H1 (cell line): ENCODE data around the gene SEC61B. TPM values are rescaled to one million over a fixed set of nuclear protein-coding genes. Genes with fewer than 3 reads are reported as not detected.

Source experiments
- CTCF ChIA-PET: fragments of 300-600 bp; sonication (Branson Sonifier 250); formaldehyde crosslinking; loops from one replicate; lab custom pipeline; 2021; ENCODE audit not compliant: partially characterized antibody; lab: Charles Lee
- POLR2A ChIA-PET: fragments of 300-600 bp; sonication (Branson Sonifier 250); formaldehyde crosslinking; loops from one replicate; lab custom pipeline; 2021; ENCODE audit warnings: inconsistent platforms; ENCODE audit not compliant: partially characterized antibody; lab: Charles Lee
- DNase-seq, 2 experiments: peaks; one replicate each; pipeline versions ENCODE4 v3.0.0 to v3.0.0-alpha.2; 2010 to 2022; ENCODE audit warnings: low spot score in 2 of 2, low read depth in 1 of 2, mixed read lengths in 1 of 2
- FAIRE-seq: peaks from 2 replicates; lab custom pipeline; 2011; peaks lifted over from hg19 to GRCh38; lab: Jason Lieb, UNC
- H2AFZ ChIP-seq: 2 replicates; pipeline ENCODE4 v1.8.1; 2012; ENCODE audit warnings: low read length, inconsistent platforms
- H2AK5ac ChIP-seq: 2 replicates; pipeline ENCODE4 v1.6.1; 2013; ENCODE audit warnings: low read depth, low read length
- H2BK120ac ChIP-seq: replicated peaks from 2 replicates; pipeline ENCODE3; 2013; ENCODE audit warnings: low read depth, low read length, inconsistent platforms
- H2BK12ac ChIP-seq: 2 replicates; pipeline ENCODE4 v1.6.1; 2013; ENCODE audit warnings: low read depth, low read length
- H2BK15ac ChIP-seq: 2 replicates; pipeline ENCODE4 v1.6.1; 2013; ENCODE audit warnings: low read length
- H2BK20ac ChIP-seq: 2 replicates; pipeline ENCODE4 v1.6.1; 2013; ENCODE audit warnings: low read length
- H2BK5ac ChIP-seq: 2 replicates; pipeline ENCODE4 v1.6.1; 2013; ENCODE audit warnings: low read depth, low read length
- H3K14ac ChIP-seq: 2 replicates; pipeline ENCODE4 v1.6.1; 2013; ENCODE audit warnings: inconsistent platforms; ENCODE audit not compliant: insufficient read length
- H3K18ac ChIP-seq: 2 replicates; pipeline ENCODE4 v1.6.1; 2013; ENCODE audit warnings: low read length; ENCODE audit errors: extremely low read depth
- H3K23ac ChIP-seq: 2 replicates; pipeline ENCODE4 v1.6.1; 2013; ENCODE audit warnings: inconsistent platforms; ENCODE audit not compliant: insufficient read length
- H3K23me2 ChIP-seq: 2 replicates; pipeline ENCODE4 v1.6.1; 2013; ENCODE audit warnings: low read depth, low read length
- H3K27ac ChIP-seq: 2 replicates; pipeline ENCODE4 v1.6.1; 2011; ENCODE audit warnings: low read depth, low read length, inconsistent platforms
- H3K27me3 ChIP-seq, 4 experiments: replicated peaks in 1 of 4; 1 replicate in 1 of 4; 2 replicates in 3 of 4; pipeline versions ENCODE4 v1.6.1 to v1.8.1; 2011 to 2013; ENCODE audit warnings: low read length in 3 of 4, mild to moderate bottlenecking in 3 of 4, inconsistent platforms in 2 of 4, mixed read lengths in 2 of 4, moderate library complexity in 1 of 4; ENCODE audit not compliant: control insufficient read depth in 3 of 4, insufficient read depth in 3 of 4; ENCODE audit errors: extremely low read depth in 1 of 4
- H3K36me3 ChIP-seq, 4 experiments: 2 replicates each; pipeline versions ENCODE4 v1.6.1 to v1.8.1; 2011 to 2013; ENCODE audit warnings: mild to moderate bottlenecking in 4 of 4, low read length in 3 of 4, moderate library complexity in 2 of 4, control low read depth in 1 of 4, inconsistent platforms in 1 of 4; ENCODE audit not compliant: insufficient read depth in 4 of 4, control insufficient read depth in 2 of 4
- H3K4ac ChIP-seq: replicated peaks from 2 replicates; pipeline ENCODE3; 2013; ENCODE audit warnings: low read length, low read depth, mixed read lengths, inconsistent platforms; ENCODE audit not compliant: insufficient read length
- H3K4me1 ChIP-seq, 4 experiments: replicated peaks in 1 of 4; 1 replicate in 1 of 4; 2 replicates in 3 of 4; pipeline versions ENCODE4 v1.6.1 to v1.8.1; 2011 to 2013; ENCODE audit warnings: low read length in 3 of 4, inconsistent platforms in 2 of 4, mixed read lengths in 1 of 4; ENCODE audit not compliant: insufficient read depth in 4 of 4, control insufficient read depth in 3 of 4
- H3K4me2 ChIP-seq, 2 experiments: 2 replicates each; pipeline versions ENCODE4 v1.6.1 to v1.8.1; 2011 to 2013; ENCODE audit warnings: low read depth in 2 of 2, low read length in 2 of 2, control low read depth in 1 of 2, inconsistent platforms in 1 of 2, mild to moderate bottlenecking in 1 of 2; ENCODE audit not compliant: insufficient read depth in 1 of 2
- H3K4me3 ChIP-seq, 4 experiments: fragments of 200-600, 300-600 bp in 1 of 4; sonication (generic), shearing (Covaris generic), sonication (Bioruptor Twin) in 1 of 4; 2 replicates each; pipeline versions ENCODE4 v1.5.1 to v1.8.1; 2011 to 2016; ENCODE audit warnings: low read length in 4 of 4, low read depth in 3 of 4, control low read depth in 2 of 4, inconsistent platforms in 2 of 4, mild to moderate bottlenecking in 2 of 4, mixed read lengths in 1 of 4, moderate library complexity in 1 of 4; ENCODE audit not compliant: insufficient read depth in 2 of 4; ENCODE audit errors: extremely low read depth in 1 of 4
- H3K56ac ChIP-seq: replicated peaks from 2 replicates; pipeline ENCODE3; 2013; ENCODE audit warnings: low read depth, mild to moderate bottlenecking, mixed read lengths, low read length, inconsistent platforms; ENCODE audit not compliant: insufficient read length
- H3K79me1 ChIP-seq: 2 replicates; pipeline ENCODE4 v1.6.1; 2013; ENCODE audit warnings: low read depth, low read length, control low read depth
- H3K79me2 ChIP-seq, 2 experiments: 2 replicates each; pipeline versions ENCODE4 v1.6.1 to v1.8.1; 2012 to 2013; ENCODE audit warnings: low read length in 2 of 2, mild to moderate bottlenecking in 2 of 2, inconsistent platforms in 1 of 2; ENCODE audit not compliant: insufficient read depth in 2 of 2, control insufficient read depth in 1 of 2
- H3K9ac ChIP-seq, 4 experiments: replicated peaks in 1 of 4; 1 replicate in 1 of 4; 2 replicates in 3 of 4; pipeline versions ENCODE4 v1.6.1 to v1.8.1; 2011 to 2013; ENCODE audit warnings: low read depth in 3 of 4, low read length in 3 of 4, control low read depth in 2 of 4, mild to moderate bottlenecking in 2 of 4, moderate library complexity in 2 of 4, inconsistent platforms in 1 of 4; ENCODE audit errors: extremely low read depth in 1 of 4
- H3K9me3 ChIP-seq, 2 experiments: 2 replicates each; pipeline versions ENCODE4 v1.6.1 to v1.8.1; 2012 to 2013; ENCODE audit warnings: mild to moderate bottlenecking in 2 of 2, moderate library complexity in 2 of 2, control low read depth in 1 of 2, inconsistent platforms in 1 of 2, low read depth in 1 of 2, low read length in 1 of 2, mixed read lengths in 1 of 2; ENCODE audit not compliant: insufficient read depth in 2 of 2
- H4K20me1 ChIP-seq, 2 experiments: replicated peaks in 1 of 2; 2 replicates each; pipeline versions ENCODE3 to v1.8.1; 2011 to 2013; ENCODE audit warnings: inconsistent platforms in 2 of 2, low read length in 2 of 2, mild to moderate bottlenecking in 1 of 2; ENCODE audit not compliant: insufficient read depth in 2 of 2, control insufficient read depth in 1 of 2
- H4K5ac ChIP-seq: 2 replicates; pipeline ENCODE4 v1.6.1; 2013; ENCODE audit warnings: low read length, low read depth, mixed read lengths, inconsistent platforms; ENCODE audit not compliant: insufficient read length
- H4K8ac ChIP-seq: 2 replicates; pipeline ENCODE4 v1.8.0; 2013; ENCODE audit warnings: mild to moderate bottlenecking, moderate library complexity, low read length, inconsistent platforms; ENCODE audit not compliant: insufficient read depth; ENCODE audit errors: extremely low read depth
- H4K91ac ChIP-seq: replicated peaks from 2 replicates; pipeline ENCODE3; 2013; ENCODE audit warnings: low read length, mixed read lengths, inconsistent platforms; ENCODE audit not compliant: insufficient read length
- EZH2 ChIP-seq: fragments of 200-600 bp; sonication (generic); IDR thresholded peaks from 2 replicates; pipeline ENCODE4 v1.7.1; 2012; ENCODE audit warnings: low read depth, mild to moderate bottlenecking, moderate library complexity, low read length, inconsistent platforms; ENCODE audit not compliant: severe bottlenecking
- RAD21 ChIP-seq, 2 experiments: IDR thresholded peaks in 1 of 2; conservative IDR thresholded peaks in 1 of 2; 2 replicates each; pipeline ENCODE4 v1.6.1; 2011; ENCODE audit warnings: low read depth in 2 of 2, low read length in 2 of 2, improper control_type of control experiment in 1 of 2, inconsistent platforms in 1 of 2, mild to moderate bottlenecking in 1 of 2, moderate library complexity in 1 of 2
- RBBP5 ChIP-seq: IDR thresholded peaks from 2 replicates; pipeline ENCODE4 v1.7.1; 2012; ENCODE audit warnings: low read depth, mild to moderate bottlenecking, inconsistent platforms, low read length, moderate library complexity, borderline replicate concordance
- SAP30 ChIP-seq: fragments of 300-600 bp; sonication (generic); IDR thresholded peaks from 2 replicates; pipeline ENCODE4 v1.7.1; 2012; ENCODE audit warnings: low read length, moderate library complexity, mild to moderate bottlenecking, inconsistent platforms; ENCODE audit not compliant: insufficient read depth, insufficient replicate concordance
- WGBS, 2 experiments: shearing (Covaris generic) in 1 of 2; methylation state at CpG; one replicate each; pipeline versions ENCODE4 v1.1.6 to v1.1.7; 2013 to 2015; ENCODE audit warnings: low lambda C conversion rate in 2 of 2, mixed read lengths in 2 of 2, inconsistent platforms in 1 of 2, low coverage in 1 of 2, missing lambda C conversion rate in 1 of 2; ENCODE audit not compliant: insufficient replicate concordance in 2 of 2, insufficient coverage in 1 of 2, insufficient read length in 1 of 2; ENCODE audit errors: extremely low coverage in 1 of 2, missing lambda C conversion rate in 1 of 2; 5-methylcytosine and 5-hydroxymethylcytosine counted together
- polyA plus RNA-seq, 7 experiments: library from polyadenylated mRNA; depleted of rRNA in 3 of 7; stranded (reverse) in 5 of 7; unstranded in 2 of 7; fragments of >200 nt in 5 of 7; fragments of 200-250 nt in 2 of 7; gene quantifications; 1 replicate in 5 of 7; 2 replicates in 1 of 7; 4 replicates in 1 of 7; pipeline versions ENCODE4 v1.2.1 to v1.2.3, GENCODE V29; 2011 to 2013; ENCODE audit warnings: missing spikeins in 2 of 7, mixed read lengths in 2 of 7
- total RNA-seq: library from RNA; stranded (reverse); fragmentation: NEBNext Ultra II Directional; extraction: Animal tissue kit (Norgen Biotek cat#: 25700); gene quantifications from 2 replicates; pipeline ENCODE4 v1.2.1, GENCODE V29; 2021

Gene SEC61B
- total and polyA plus RNA-seq, 2 of the 8 experiments (the other 6 are each of a cell fraction or from before 2014, with no cell fraction given), result 155 to 379 TPM

- H4K91ac ChIP-seq, result no peak overlapping the region
- no peak for FAIRE-seq
Measured at GRCh38 chr9:99255651-99256050, 33.6 kb downstream of the SEC61B start.

More at GRCh38 chr9:99255651-99256050, 33.6 kb downstream of the SEC61B start:
- Histone ChIP-seq H4K5ac (no peak overlapping the region), H3K4me2 (no peak overlapping the region), H4K8ac (no peak overlapping the region), H3K4ac (no peak overlapping the region), H2AFZ (no peak overlapping the region), H3K4me1 (peaks cover 0 to 6% (median 5%) of the 10 kb centered on the region in 4 experiments; a peak in 5 of 7 replicates), H2BK20ac (no peak overlapping the region), H3K9me3 (no peaks in the 10 kb centered on the region), H3K27me3 (no peaks in the 10 kb centered on the region; a peak in 2 of 7 replicates), H3K18ac (no peak overlapping the region), H3K36me3 (no peaks in the 10 kb centered on the region), H3K79me2 (no peaks in the 10 kb centered on the region), H3K14ac (no peak overlapping the region), H2AK5ac (no peak overlapping the region), H4K20me1 (no peaks in the 10 kb centered on the region), H2BK5ac (no peak overlapping the region), H3K56ac (no peak overlapping the region), H3K23me2 (no peaks in the 10 kb centered on the region), H3K4me3 (no peak overlapping the region), H3K27ac (no peak overlapping the region), H2BK12ac (no peak overlapping the region), H2BK120ac (no peak overlapping the region), H3K9ac (no peak overlapping the region), H3K79me1 (no peaks in the 10 kb centered on the region), H3K23ac (no peak overlapping the region), H2BK15ac (no peak overlapping the region)
- TF ChIP-seq EZH2, result no peak
- no peak for TF ChIP-seq RAD21 (IDR thresholded peaks at IDR 0.05 in 1 of 2, conservative IDR thresholded peaks at IDR 0.05 in 1 of 2; ENCODE audit: low read depth in 2 of 2, low read length in 2 of 2)
- no peak for TF ChIP-seq RBBP5
- TF ChIP-seq SAP30, result no peak
- ChIA-PET CTCF (interaction anchor here (0.7 to 1.7 kb wide), 5 partner anchors 11 to 550 kb away, joined by 3 to 9 read pairs (median 3); partner anchors contain the start of gene SEC61B), POLR2A (no interaction called here)
- WGBS, 2 experiments, result 81% methylated on average over 1 of the region's 1 CpG; no CpG with 5 or more reads in 1 of the 2 experiments
- DNase-seq, result no peak
